Stimulated activated CD8-positive, alpha-beta memory T cell treated with anti-CD3 and anti-CD28 coated beads, Interleukin-7, amount 100 ng/mL, for 48 hours (primary cell): ENCODE data around the gene PFAS.

Source experiments
- DNase-seq, 2 donors: peaks; one replicate each; pipeline ENCODE4 v3.0.0-alpha.2; 2020; ENCODE audit warnings: low read depth in 1 of 2; ENCODE audit errors: extremely low read depth in 1 of 2

PFAS gene

GRCh38 chr17:8266648-8267479 lies 17.8 kb downstream of the PFAS start:
- no peak for DNase-seq

GRCh38 chr17:8267480-8268147 lies 18.5 kb downstream of the PFAS start:
- no peak for DNase-seq

- DNase-seq = no peak
Measured at GRCh38 chr17:8268550-8269298, 19.6 kb downstream of the PFAS start.

GRCh38 chr17:8272421-8272820 lies 23.3 kb downstream of the PFAS start:
- DNase-seq = no peak

DNA sequence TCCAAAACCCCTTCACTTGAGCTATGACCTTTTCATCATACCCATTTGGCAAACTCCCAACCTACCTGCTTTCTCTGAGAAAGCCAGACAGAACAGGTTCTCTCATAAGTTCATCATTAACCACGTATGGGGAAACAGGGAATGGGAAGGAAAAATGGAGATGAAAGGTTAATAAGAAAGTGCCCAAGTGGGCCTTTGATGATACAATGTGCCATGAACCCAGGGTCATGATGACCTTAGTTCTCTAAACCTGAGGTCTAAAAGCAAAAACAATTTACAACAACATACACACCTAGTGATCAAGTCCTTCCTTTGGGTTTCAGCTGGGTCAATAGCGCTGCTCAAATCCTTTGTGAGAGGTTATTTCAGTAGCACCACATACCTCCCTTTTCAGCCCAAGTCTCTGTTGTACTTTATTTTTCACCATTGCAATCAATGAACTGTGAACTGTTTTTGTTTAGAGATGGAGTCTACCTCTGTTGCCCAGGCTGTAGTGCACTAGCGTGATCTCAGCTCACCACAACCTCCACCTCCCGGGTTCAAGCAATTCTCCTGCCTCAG lies 24.9 kb downstream of the PFAS start:
- no peak for DNase-seq

GRCh38 chr17:8274816-8275215 lies 25.7 kb downstream of the PFAS start:
- DNase-seq = no peak

DNA sequence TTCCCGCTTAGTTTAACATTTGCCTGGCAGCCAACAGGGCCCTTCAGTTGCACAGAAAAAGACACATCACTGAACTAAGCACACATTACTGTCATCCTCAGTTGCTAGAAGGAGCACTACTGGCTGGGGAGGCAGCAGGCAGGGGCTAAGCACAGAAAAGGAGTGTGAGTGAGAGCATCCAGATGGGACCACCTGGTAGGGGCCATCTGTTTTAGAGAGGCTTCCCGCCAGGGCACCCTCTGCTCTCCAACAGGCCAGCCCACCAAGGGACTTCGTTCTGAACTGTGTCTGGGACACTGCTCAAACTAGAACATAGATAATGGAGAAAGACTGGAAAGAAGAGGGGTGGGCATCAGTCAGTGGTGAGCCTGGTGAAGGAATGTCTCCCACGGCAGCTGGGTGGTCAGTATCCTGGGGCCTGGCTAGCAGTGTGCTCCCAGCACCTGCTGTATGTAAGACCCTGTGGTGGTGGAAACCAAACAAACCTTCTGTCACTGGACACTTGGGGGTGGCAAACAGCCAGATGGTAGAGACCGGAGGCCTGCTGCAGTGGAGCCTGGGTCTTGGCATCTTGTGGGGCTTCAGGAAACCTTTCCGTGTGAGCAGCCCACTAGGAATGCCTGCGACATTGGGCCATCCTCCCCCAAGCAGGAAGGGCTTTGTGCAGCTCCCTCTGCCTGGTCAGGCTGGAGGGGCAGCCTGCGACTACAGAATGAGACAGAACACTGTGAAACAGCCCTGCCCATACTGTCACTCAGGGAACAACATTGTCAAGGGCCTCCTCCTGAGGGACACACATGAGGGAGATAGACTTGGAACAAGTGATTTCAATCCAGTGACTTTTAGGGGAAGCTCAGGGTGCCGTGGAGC lies 26.6 kb downstream of the PFAS start:
- no peak for DNase-seq

- DNase-seq = no peak
Measured at GRCh38 chr17:8277317-8277716, 28.2 kb downstream of the PFAS start.

- DNase-seq = no peak
Measured at GRCh38 chr17:8282345-8282744, 33.3 kb downstream of the PFAS start.

GRCh38 chr17:8283356-8283755 lies 34.3 kb downstream of the PFAS start:
- no peak for DNase-seq

GRCh38 chr17:8284126-8284525 lies 35.0 kb downstream of the PFAS start:
- DNase-seq = no peak

- no peak for DNase-seq
Measured at GRCh38 chr17:8285270-8286181, 36.4 kb downstream of the PFAS start.

DNA sequence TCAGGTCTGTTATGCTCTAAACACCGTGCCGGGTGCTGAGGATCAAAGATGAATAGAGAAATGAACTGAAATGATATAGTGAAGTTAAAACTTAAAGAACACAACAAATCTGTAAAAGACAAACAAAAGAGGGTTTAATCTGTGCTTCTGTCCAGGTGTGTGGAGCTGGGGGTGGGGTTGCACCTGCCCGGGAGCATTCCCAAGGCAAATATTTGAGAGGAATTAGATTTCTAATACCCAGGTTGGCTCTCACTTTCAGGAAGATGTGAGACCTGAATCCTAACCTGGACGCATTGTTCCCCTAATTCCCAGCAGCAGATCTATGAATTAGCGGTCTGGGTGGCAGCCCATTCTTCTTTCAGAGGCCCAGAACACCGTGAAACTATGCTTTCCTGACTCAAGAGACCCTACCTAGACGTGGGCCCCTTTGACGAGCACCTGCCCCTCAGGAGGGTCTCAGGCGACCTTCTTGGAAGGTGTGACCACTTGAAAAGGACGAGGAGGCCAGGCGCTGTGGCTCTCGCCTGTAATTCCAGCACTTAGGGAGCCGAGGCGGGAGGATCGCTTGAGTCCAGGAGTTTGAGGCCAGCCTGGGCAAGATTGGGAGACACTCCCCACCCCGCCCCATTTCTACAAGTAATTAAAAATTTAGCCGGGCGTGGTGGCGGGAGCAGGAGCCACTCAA lies 38.7 kb downstream of the PFAS start:
- no peak for DNase-seq

DNA sequence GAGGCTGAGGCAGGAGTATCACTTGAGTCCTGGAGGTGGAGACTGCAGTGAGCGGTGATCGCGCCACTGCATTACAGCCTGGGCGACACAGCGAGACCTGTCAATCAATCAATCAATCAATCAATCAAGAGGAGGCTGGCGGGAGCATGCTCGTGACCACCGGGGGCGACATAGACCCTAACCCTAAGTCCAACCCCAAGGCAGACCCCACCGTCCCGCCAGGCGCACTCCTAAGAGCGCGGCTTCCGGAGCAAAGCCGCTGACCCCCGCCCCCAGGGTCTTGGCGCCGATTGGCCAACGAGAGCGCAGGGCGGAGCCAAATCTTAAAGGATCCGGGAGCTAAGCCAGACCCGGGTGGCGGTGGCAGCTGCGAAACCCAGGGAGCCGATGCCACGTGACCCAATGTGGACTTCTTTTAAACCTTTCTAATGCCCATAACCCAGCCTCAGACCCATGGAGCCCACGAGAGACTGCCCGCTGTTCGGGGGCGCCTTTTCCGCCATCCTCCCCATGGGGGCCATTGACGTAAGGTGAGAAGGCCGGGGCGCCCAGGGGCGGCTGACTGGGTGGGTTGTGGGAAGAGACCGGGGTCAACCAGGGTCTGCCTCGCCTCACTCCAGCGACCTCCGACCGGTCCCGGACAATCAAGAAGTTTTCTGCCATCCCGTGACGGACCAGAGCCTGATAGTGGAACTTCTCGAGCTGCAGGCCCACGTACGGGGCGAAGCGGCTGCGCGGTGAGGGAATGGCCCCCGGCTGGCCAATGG lies 39.4 kb downstream of the PFAS start, which contains the start of gene RANGRF:
RANGRF (plus strand) TSS at position 335 of the 767 bp plus-strand sequence; CDS start at position 454, 119 bp downstream.
- DNase-seq = peak; percentile 72 to 80

DNA sequence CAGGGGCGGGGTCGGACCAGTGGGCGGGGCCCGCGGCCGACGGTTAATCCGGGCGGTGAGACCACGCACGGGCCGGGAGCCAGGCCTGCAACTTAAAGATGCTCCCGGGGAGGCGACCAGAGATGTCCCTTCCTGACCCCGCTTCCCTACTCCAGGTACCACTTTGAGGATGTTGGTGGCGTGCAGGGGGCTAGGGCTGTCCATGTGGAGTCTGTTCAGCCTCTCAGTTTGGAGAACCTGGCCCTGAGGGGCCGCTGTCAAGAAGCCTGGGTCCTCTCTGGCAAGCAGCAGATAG lies 40.0 kb downstream of the PFAS start:
- peak in 1 of 2 donors; percentile 62 for DNase-seq

DNA sequence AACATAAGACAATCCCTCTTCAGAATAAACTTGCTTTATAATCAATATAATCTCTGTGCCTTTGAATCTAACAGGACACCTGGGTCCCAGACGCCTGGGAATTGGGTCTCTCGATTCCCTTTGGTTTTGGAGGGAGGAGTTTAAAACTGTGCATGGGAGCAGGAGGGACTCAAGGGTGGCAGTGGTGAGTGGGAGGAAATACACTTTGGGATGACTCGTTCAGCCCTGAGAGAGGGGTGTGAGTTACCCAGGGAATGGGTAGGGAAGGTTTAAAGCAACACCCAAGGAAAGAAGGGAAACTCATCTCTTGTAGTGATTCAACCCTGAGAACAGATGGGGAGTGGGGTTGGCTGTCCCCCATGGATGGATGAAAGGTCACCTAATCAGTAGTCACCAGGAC lies 41.0 kb downstream of the PFAS start:
- DNase-seq = no peak

GRCh38 chr17:8292639-8293395 lies 43.7 kb downstream of the PFAS start:
- DNase-seq = no peak
